ENCODE results near the gene MS4A13. TPM values are rescaled to one million over a fixed set of nuclear protein-coding genes. Genes with fewer than 3 reads are reported as not detected.

The MS4A13 gene
- total RNA-seq, 2 experiments from 2014 or later: not detected

GRCh38 chr11:60544077-60544476 lies 28.9 kb downstream of the MS4A13 start:
- Histone ChIP-seq H3K4me3 (ENCODE audit: low read length) (no peak overlapping the region), H3K9me3 (ENCODE audit: control insufficient read depth in 1 of 2, insufficient read depth in 1 of 2, low read length in 2 of 2) (peaks cover 0 to 3% of the 10 kb centered on the region in 2 experiments), H3K4me1 (ENCODE audit: insufficient read depth, low read length) (no peaks in the 10 kb centered on the region), H3K27ac (ENCODE audit: low read depth in 1 of 2, low read length in 2 of 2) (no peak overlapping the region), H3K27me3 (ENCODE audit: control insufficient read depth in 1 of 2, insufficient read depth in 2 of 2, low read length in 2 of 2) (no peaks in the 10 kb centered on the region), H3K36me3 (ENCODE audit: insufficient read depth, low read length) (no peaks in the 10 kb centered on the region)
- no peaks in the 10 kb centered on the region for H3K4me1 Mint-ChIP-seq (ENCODE audit: low read depth)
- ATAC-seq (ENCODE audit: poor library complexity) (no peak), DNase-seq (no peak)
- intact Hi-C loops (cut with DNase I, micrococcal nuclease): no loop called here
- H3K36me3 Mint-ChIP-seq (ENCODE audit: low read depth): no peaks in the 10 kb centered on the region
- no peak overlapping the region for H3K27ac Mint-ChIP-seq
- H3K27me3 Mint-ChIP-seq: peaks cover 26% of the 10 kb centered on the region
- CTCF ChIA-PET: no interaction called here
- POLR2A ChIA-PET: no interaction called here
- no peak overlapping the region for H3K4me3 Mint-ChIP-seq
- TF ChIP-seq CTCF (IDR thresholded peaks at IDR 0.05): no peak
- H3K9me3 Mint-ChIP-seq: peaks cover 2% of the 10 kb centered on the region

GRCh38 chr11:60561254-60561653 lies 46.1 kb downstream of the MS4A13 start:
- Mint-ChIP-seq H3K4me1 (ENCODE audit: low read depth) (no peaks in the 10 kb centered on the region), H3K9me3 (peaks cover 19% of the 10 kb centered on the region), H3K27me3 (peaks cover 8% of the 10 kb centered on the region), H3K36me3 (ENCODE audit: low read depth) (no peaks in the 10 kb centered on the region), H3K4me3 (no peak overlapping the region), H3K27ac (no peak overlapping the region)
- H3K9me3 ChIP-seq (ENCODE audit: control insufficient read depth in 1 of 2, insufficient read depth in 1 of 2, low read length in 2 of 2): peaks cover 9 to 16% of the 10 kb centered on the region in 2 experiments
- CTCF ChIA-PET: no interaction called here
- DNase-seq (no peak), ATAC-seq (ENCODE audit: poor library complexity) (no peak)
- no peak overlapping the region for H3K4me3 ChIP-seq (ENCODE audit: low read length)
- no peaks in the 10 kb centered on the region for H3K36me3 ChIP-seq (ENCODE audit: insufficient read depth, low read length)
- intact Hi-C loops (cut with DNase I, micrococcal nuclease): no loop called here
- no peaks in the 10 kb centered on the region for H3K4me1 ChIP-seq (ENCODE audit: insufficient read depth, low read length)
- no peaks in the 10 kb centered on the region for H3K27me3 ChIP-seq (ENCODE audit: control insufficient read depth in 1 of 2, insufficient read depth in 2 of 2, low read length in 2 of 2)
- no peak for TF ChIP-seq CTCF (IDR thresholded peaks at IDR 0.05)
- POLR2A ChIA-PET: no interaction called here
- no peak overlapping the region for H3K27ac ChIP-seq (ENCODE audit: low read depth in 1 of 2, low read length in 2 of 2)

- H3K9me3 Mint-ChIP-seq: peaks cover 13% of the 10 kb centered on the region
- H3K27me3 Mint-ChIP-seq: peaks cover 11% of the 10 kb centered on the region
- intact Hi-C loops (cut with DNase I, micrococcal nuclease): no loop called here
- Histone ChIP-seq H3K4me1 (ENCODE audit: insufficient read depth, low read length) (no peaks in the 10 kb centered on the region), H3K4me3 (ENCODE audit: low read length) (no peak overlapping the region), H3K36me3 (ENCODE audit: insufficient read depth, low read length) (no peaks in the 10 kb centered on the region), H3K27ac (ENCODE audit: low read depth in 1 of 2, low read length in 2 of 2) (no peak overlapping the region), H3K27me3 (ENCODE audit: control insufficient read depth in 1 of 2, insufficient read depth in 2 of 2, low read length in 2 of 2) (no peaks in the 10 kb centered on the region), H3K9me3 (ENCODE audit: control insufficient read depth in 1 of 2, insufficient read depth in 1 of 2, low read length in 2 of 2) (peaks cover 9 to 10% of the 10 kb centered on the region in 2 experiments)
- H3K27ac Mint-ChIP-seq: no peak overlapping the region
- no peak for DNase-seq
- no peak overlapping the region for H3K4me3 Mint-ChIP-seq
- H3K4me1 Mint-ChIP-seq (ENCODE audit: low read depth): no peaks in the 10 kb centered on the region
- POLR2A ChIA-PET: no interaction called here
- CTCF ChIA-PET: no interaction called here
- no peaks in the 10 kb centered on the region for H3K36me3 Mint-ChIP-seq (ENCODE audit: low read depth)
- ATAC-seq (ENCODE audit: poor library complexity): no peak
- no peak for TF ChIP-seq CTCF (IDR thresholded peaks at IDR 0.05)
Observed at GRCh38 chr11:60563553-60564235, 48.5 kb downstream of the MS4A13 start.

All from CD4-positive, alpha-beta T cell (primary cell).